Liver (tissue), 9 donors: Measurements from ENCODE around the gene LYPD4. TPM values are rescaled to one million over a fixed set of nuclear protein-coding genes. Genes with fewer than 3 reads are reported as not detected.

Experiments used
- DNase-seq: peaks from one replicate; pipeline ENCODE4 v3.0.0-alpha.2; 2017; ENCODE audit warnings: low spot score
- H3K27ac ChIP-seq, 2 donors: one replicate each; pipeline ENCODE4 v1.7.0; 2013; ENCODE audit warnings: inconsistent platforms in 2 of 2, low read length in 2 of 2, control low read depth in 1 of 2, low read depth in 1 of 2, mild to moderate bottlenecking in 1 of 2
- H3K27me3 ChIP-seq, 4 donors: one replicate each; pipeline versions ENCODE4 v1.6.1 to v1.7.0; 2013; ENCODE audit warnings: low read length in 3 of 4, inconsistent platforms in 1 of 4, mild to moderate bottlenecking in 1 of 4, moderate library complexity in 1 of 4; ENCODE audit not compliant: control insufficient read depth in 4 of 4, insufficient read depth in 4 of 4
- H3K36me3 ChIP-seq, 4 donors: one replicate each; pipeline versions ENCODE4 v1.6.1 to v1.7.0; 2013; ENCODE audit warnings: low read length in 3 of 4, mild to moderate bottlenecking in 3 of 4, low read depth in 1 of 4, moderate library complexity in 1 of 4; ENCODE audit not compliant: control insufficient read depth in 4 of 4, insufficient read depth in 3 of 4
- H3K4me1 ChIP-seq, 4 donors: one replicate each; pipeline versions ENCODE4 v1.6.1 to v1.7.0; 2013; ENCODE audit warnings: low read length in 3 of 4, mild to moderate bottlenecking in 3 of 4, moderate library complexity in 1 of 4; ENCODE audit not compliant: control insufficient read depth in 4 of 4, insufficient read depth in 4 of 4
- H3K4me3 ChIP-seq, 3 donors: one replicate each; pipeline versions ENCODE4 v1.6.1 to v1.7.0; 2013; ENCODE audit warnings: low read length in 3 of 3, control low read depth in 1 of 3, low read depth in 1 of 3, mild to moderate bottlenecking in 1 of 3
- H3K9ac ChIP-seq, 2 donors: one replicate each; pipeline ENCODE4 v1.7.0; 2013; ENCODE audit warnings: low read length in 2 of 2, mild to moderate bottlenecking in 2 of 2, moderate library complexity in 2 of 2, control low read depth in 1 of 2, low read depth in 1 of 2
- H3K9me3 ChIP-seq, 4 donors: one replicate each; pipeline versions ENCODE4 v1.6.1 to v1.7.0; 2013; ENCODE audit warnings: low read length in 3 of 4; ENCODE audit not compliant: control insufficient read depth in 4 of 4
- CTCF ChIP-seq: fragments of 150-350 bp; IDR thresholded peaks from 2 replicates; pipeline ENCODE4 v1.5.1; 2017; ENCODE audit warnings: improper control_type of control experiment, low read depth, low read length; ENCODE audit not compliant: missing input control
- EGR1 ChIP-seq, 2 donors: IDR thresholded peaks; 2 replicates each; pipeline ENCODE4 v1.6.1; 2016 to 2018; ENCODE audit warnings: antibody characterized with exemption in 2 of 2, low read depth in 2 of 2
- FOXA1 ChIP-seq: IDR thresholded peaks from 2 replicates; pipeline ENCODE4 v1.6.1; 2016; ENCODE audit warnings: antibody characterized with exemption
- FOXA2 ChIP-seq: IDR thresholded peaks from 2 replicates; pipeline ENCODE4 v1.6.1; 2016; ENCODE audit warnings: antibody characterized with exemption
- GABPA ChIP-seq, 2 donors: IDR thresholded peaks in 1 of 2; conservative IDR thresholded peaks in 1 of 2; 2 replicates each; pipeline ENCODE4 v1.6.1; 2016; ENCODE audit warnings: antibody characterized with exemption in 2 of 2, mild to moderate bottlenecking in 1 of 2, moderate library complexity in 1 of 2
- HNF4A ChIP-seq, 2 donors: conservative IDR thresholded peaks; 2 replicates each; pipeline ENCODE4 v1.6.1; 2016; ENCODE audit warnings: antibody characterized with exemption in 2 of 2, mild to moderate bottlenecking in 2 of 2
- HNF4G ChIP-seq: IDR thresholded peaks from 2 replicates; pipeline ENCODE4 v1.6.1; 2016; ENCODE audit warnings: antibody characterized with exemption
- JUND ChIP-seq, 2 donors: IDR thresholded peaks; 2 replicates each; pipeline ENCODE4 v1.6.1; 2016; ENCODE audit warnings: antibody characterized with exemption in 2 of 2
- RAD21 ChIP-seq, 2 donors: IDR thresholded peaks; 2 replicates each; pipeline ENCODE4 v1.6.1; 2016; ENCODE audit warnings: antibody characterized with exemption in 2 of 2, mild to moderate bottlenecking in 2 of 2
- RXRA ChIP-seq, 2 donors: IDR thresholded peaks; 2 replicates each; pipeline ENCODE4 v1.6.1; 2017 to 2018; ENCODE audit warnings: antibody characterized with exemption in 2 of 2, mild to moderate bottlenecking in 1 of 2
- SP1 ChIP-seq: IDR thresholded peaks from 2 replicates; pipeline ENCODE4 v1.6.1; 2018; ENCODE audit warnings: antibody characterized with exemption, mild to moderate bottlenecking
- TAF1 ChIP-seq: conservative IDR thresholded peaks from 2 replicates; pipeline ENCODE4 v1.6.1; 2016; ENCODE audit warnings: antibody characterized with exemption, mild to moderate bottlenecking
- YY1 ChIP-seq: IDR thresholded peaks from 2 replicates; pipeline ENCODE4 v1.6.1; 2016; ENCODE audit warnings: antibody characterized with exemption, mild to moderate bottlenecking
- WGBS: extraction: QIAGEN DNeasy Blood & Tissue Kit; methylation state at CpG from one replicate; pipeline ENCODE4 v1.1.7; 2013; 5-methylcytosine and 5-hydroxymethylcytosine counted together
- polyA plus RNA-seq, 2 donors: library from polyadenylated mRNA; stranded (reverse) in 1 of 2; unstranded in 1 of 2; fragments of 200-250 nt in 1 of 2; fragments of >200 nt in 1 of 2; fragmentation: Nextera tagmentation in 1 of 2; extraction: Ambion mirVana in 1 of 2; gene quantifications; one replicate each; pipeline versions ENCODE4 v1.2.1 to v1.2.3, GENCODE V29; 2013 to 2015
- total RNA-seq, 2 donors: library from RNA; depleted of rRNA; stranded (reverse); fragments of >200 nt; gene quantifications; one replicate each; pipeline ENCODE4 v1.2.3, GENCODE V29; 2014
- TF ChIP-seq, protein P1 (sequence below): IDR thresholded peaks from 2 replicates; pipeline ENCODE4 v1.6.1; 2016; ENCODE audit warnings: antibody characterized with exemption
- TF ChIP-seq, protein P2 (sequence below): IDR thresholded peaks from 2 replicates; pipeline ENCODE4 v1.6.1; 2016; ENCODE audit warnings: antibody characterized with exemption, mild to moderate bottlenecking
- TF ChIP-seq, protein P3 (sequence below): IDR thresholded peaks from 2 replicates; pipeline ENCODE4 v1.6.1; 2016; ENCODE audit warnings: antibody characterized with exemption
- donor health status: healthy.
- donor health status: healthy.
- donor health status: healthy.
- donor health status: healthy.
- donor health status: healthy.

LYPD4 gene
- total and polyA plus RNA-seq, 4 donors = not detected

DNA sequence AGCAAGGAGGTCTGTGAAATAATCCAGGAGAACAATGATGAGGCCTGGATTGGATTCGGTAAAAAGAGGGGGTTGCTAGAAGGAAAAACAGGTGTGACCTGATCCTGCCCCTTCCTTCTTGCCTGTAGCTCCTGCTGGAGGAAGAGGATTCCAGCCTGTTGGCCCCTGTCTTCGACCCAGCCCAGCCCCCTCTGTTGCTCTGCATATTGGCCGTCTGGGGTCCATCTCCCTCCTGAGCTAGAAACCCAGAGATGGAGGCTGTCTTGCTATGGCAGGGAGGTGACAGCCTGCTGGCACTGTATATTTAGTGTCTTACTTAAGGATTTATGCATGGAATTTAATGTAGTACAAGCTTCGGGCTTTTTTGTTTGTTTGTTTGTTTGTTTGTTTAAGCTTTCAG lies 7.0 kb upstream of the LYPD4 start:
- no peak for DNase-seq
- Histone ChIP-seq H3K27me3 (peaks cover 0 to 2% (median 0%) of the 10 kb centered on the region in 4 donors), H3K36me3 (no peaks in the 10 kb centered on the region), H3K9ac (no peak overlapping the region), H3K27ac (no peak overlapping the region), H3K4me3 (no peak overlapping the region), H3K4me1 (no peaks in the 10 kb centered on the region), H3K9me3 (no peaks in the 10 kb centered on the region)
- no peak for TF ChIP-seq RXRA (IDR thresholded peaks at IDR 0.05)
- WGBS = 38% methylated on average over 4 of the region's 4 CpGs

DNA sequence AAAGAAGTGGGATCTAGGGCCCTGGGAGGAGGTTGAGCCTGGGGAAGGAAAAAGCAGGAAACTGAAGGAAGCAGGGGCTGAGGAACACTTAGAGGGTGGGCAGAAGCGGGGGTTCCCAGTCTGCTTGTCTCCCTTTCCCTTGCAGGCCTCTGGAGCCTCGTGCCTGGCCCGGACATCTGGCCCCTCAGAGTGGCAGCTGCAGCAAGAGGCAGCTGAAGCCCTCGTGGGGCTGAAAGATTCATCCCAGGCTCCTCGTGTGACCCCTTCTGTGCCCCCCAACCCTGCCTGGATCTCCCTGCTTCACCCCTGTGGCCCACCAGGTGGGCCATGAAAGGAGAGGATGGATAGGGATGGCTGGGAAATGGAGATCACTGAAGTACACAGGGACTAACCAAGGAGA lies 5.9 kb upstream of the LYPD4 start:
- Histone ChIP-seq H3K4me1 (no peaks in the 10 kb centered on the region), H3K9ac (no peak overlapping the region), H3K27me3 (peaks cover 0 to 2% (median 0%) of the 10 kb centered on the region in 4 donors), H3K9me3 (no peaks in the 10 kb centered on the region), H3K36me3 (no peaks in the 10 kb centered on the region), H3K27ac (no peak overlapping the region), H3K4me3 (no peak overlapping the region)
- TF ChIP-seq HNF4G = no peak
- no peak for TF ChIP-seq EGR1 (IDR thresholded peaks at IDR 0.05; ENCODE audit: low read depth in 2 of 2)
- DNase-seq = no peak
- 66% methylated on average over 5 of the region's 5 CpGs for WGBS

- Histone ChIP-seq H3K9ac (no peak overlapping the region), H3K27ac (no peak overlapping the region), H3K36me3 (no peaks in the 10 kb centered on the region), H3K27me3 (peaks cover 0 to 2% (median under 1%) of the 10 kb centered on the region in 4 donors), H3K4me1 (no peaks in the 10 kb centered on the region), H3K9me3 (no peaks in the 10 kb centered on the region), H3K4me3 (no peak overlapping the region)
- 90% methylated on average over 2 of the region's 2 CpGs for WGBS
- TF ChIP-seq RXRA (IDR thresholded peaks at IDR 0.05) = no peak
- DNase-seq = no peak
Observed at GRCh38 chr19:41849067-41849466, 4.6 kb upstream of the LYPD4 start.

- H3K36me3 ChIP-seq = no peaks in the 10 kb centered on the region
- no peaks in the 10 kb centered on the region for H3K4me1 ChIP-seq
- H3K4me3 ChIP-seq = no peak overlapping the region
- H3K27me3 ChIP-seq = peaks cover 0 to 3% (median 1%) of the 10 kb centered on the region in 4 donors
- WGBS = 87% methylated on average over 6 of the region's 6 CpGs
- H3K9me3 ChIP-seq = no peaks in the 10 kb centered on the region
- H3K27ac ChIP-seq = no peak overlapping the region
- TF ChIP-seq, protein P1, sequence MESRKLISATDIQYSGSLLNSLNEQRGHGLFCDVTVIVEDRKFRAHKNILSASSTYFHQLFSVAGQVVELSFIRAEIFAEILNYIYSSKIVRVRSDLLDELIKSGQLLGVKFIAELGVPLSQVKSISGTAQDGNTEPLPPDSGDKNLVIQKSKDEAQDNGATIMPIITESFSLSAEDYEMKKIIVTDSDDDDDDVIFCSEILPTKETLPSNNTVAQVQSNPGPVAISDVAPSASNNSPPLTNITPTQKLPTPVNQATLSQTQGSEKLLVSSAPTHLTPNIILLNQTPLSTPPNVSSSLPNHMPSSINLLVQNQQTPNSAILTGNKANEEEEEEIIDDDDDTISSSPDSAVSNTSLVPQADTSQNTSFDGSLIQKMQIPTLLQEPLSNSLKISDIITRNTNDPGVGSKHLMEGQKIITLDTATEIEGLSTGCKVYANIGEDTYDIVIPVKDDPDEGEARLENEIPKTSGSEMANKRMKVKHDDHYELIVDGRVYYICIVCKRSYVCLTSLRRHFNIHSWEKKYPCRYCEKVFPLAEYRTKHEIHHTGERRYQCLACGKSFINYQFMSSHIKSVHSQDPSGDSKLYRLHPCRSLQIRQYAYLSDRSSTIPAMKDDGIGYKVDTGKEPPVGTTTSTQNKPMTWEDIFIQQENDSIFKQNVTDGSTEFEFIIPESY = no peak
- TF ChIP-seq, protein P2, sequence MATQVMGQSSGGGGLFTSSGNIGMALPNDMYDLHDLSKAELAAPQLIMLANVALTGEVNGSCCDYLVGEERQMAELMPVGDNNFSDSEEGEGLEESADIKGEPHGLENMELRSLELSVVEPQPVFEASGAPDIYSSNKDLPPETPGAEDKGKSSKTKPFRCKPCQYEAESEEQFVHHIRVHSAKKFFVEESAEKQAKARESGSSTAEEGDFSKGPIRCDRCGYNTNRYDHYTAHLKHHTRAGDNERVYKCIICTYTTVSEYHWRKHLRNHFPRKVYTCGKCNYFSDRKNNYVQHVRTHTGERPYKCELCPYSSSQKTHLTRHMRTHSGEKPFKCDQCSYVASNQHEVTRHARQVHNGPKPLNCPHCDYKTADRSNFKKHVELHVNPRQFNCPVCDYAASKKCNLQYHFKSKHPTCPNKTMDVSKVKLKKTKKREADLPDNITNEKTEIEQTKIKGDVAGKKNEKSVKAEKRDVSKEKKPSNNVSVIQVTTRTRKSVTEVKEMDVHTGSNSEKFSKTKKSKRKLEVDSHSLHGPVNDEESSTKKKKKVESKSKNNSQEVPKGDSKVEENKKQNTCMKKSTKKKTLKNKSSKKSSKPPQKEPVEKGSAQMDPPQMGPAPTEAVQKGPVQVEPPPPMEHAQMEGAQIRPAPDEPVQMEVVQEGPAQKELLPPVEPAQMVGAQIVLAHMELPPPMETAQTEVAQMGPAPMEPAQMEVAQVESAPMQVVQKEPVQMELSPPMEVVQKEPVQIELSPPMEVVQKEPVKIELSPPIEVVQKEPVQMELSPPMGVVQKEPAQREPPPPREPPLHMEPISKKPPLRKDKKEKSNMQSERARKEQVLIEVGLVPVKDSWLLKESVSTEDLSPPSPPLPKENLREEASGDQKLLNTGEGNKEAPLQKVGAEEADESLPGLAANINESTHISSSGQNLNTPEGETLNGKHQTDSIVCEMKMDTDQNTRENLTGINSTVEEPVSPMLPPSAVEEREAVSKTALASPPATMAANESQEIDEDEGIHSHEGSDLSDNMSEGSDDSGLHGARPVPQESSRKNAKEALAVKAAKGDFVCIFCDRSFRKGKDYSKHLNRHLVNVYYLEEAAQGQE = no peak
- TF ChIP-seq CTCF (no peak), JUND (IDR thresholded peaks at IDR 0.05) (no peak), TAF1 (no peak), HNF4G (no peak), RXRA (IDR thresholded peaks at IDR 0.05) (no peak), SP1 (no peak), FOXA2 (no peak), FOXA1 (no peak), RAD21 (IDR thresholded peaks at IDR 0.05) (no peak), YY1 (no peak), GABPA (IDR thresholded peaks at IDR 0.05 in 1 of 2, conservative IDR thresholded peaks at IDR 0.05 in 1 of 2) (no peak), HNF4A (conservative IDR thresholded peaks at IDR 0.05) (no peak)
- TF ChIP-seq, protein P3, sequence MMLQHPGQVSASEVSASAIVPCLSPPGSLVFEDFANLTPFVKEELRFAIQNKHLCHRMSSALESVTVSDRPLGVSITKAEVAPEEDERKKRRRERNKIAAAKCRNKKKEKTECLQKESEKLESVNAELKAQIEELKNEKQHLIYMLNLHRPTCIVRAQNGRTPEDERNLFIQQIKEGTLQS = no peak
- no peak overlapping the region for H3K9ac ChIP-seq
- DNase-seq = no peak
Observed at GRCh38 chr19:41848666-41849065, 4.2 kb upstream of the LYPD4 start.
